Fibroblast of lung (primary cell): ENCODE data around the gene AQP12B.

ENCODE experiments used
- CTCF ChIP-seq, 2 donors: IDR thresholded peaks in 1 of 2; conservative IDR thresholded peaks in 1 of 2; 1 replicate in 1 of 2; 2 replicates in 1 of 2; pipeline ENCODE4 v1.5.1; 2011 to 2012; ENCODE audit warnings: low read length in 2 of 2, control low read depth in 1 of 2, inconsistent platforms in 1 of 2, low read depth in 1 of 2, mild to moderate bottlenecking in 1 of 2
- EZH2 ChIP-seq: IDR thresholded peaks from 2 replicates; pipeline ENCODE4 v1.5.1; 2012; ENCODE audit warnings: low read length, control low read depth, mild to moderate bottlenecking; ENCODE audit errors: missing control alignments

DNA sequence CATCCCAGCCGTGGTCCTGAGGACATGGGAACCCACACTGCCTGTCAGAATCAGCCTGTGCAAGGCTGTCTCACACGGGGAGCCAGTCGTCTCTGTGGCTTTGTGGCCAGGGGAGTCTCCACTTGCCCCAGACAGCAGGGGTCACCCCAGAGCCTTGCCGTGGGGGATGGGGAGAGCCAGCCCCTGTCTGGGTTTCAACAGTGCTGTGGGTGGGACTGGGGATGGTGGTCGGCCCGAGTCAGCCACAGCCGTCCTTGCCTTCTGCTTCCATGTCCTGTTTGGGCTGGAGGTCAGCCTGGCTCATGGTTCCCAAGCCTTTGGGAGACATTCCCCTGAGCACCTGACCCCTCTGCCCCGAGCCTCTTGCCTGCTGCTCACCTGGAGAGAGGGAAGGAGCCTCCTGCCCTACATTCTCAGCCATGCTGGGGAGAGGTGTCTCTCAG is 37.8 kb downstream of the AQP12B start:
- no peak for TF ChIP-seq CTCF (conservative IDR thresholded peaks at IDR 0.05 in 1 of 2, IDR thresholded peaks at IDR 0.05 in 1 of 2; ENCODE audit: low read depth in 1 of 2, low read length in 2 of 2)
- no peak for TF ChIP-seq EZH2
